Neural cell (in vitro differentiated cells): Measurements from ENCODE around the gene RNF4. TPM values are rescaled to one million over a fixed set of nuclear protein-coding genes. Genes with fewer than 3 reads are reported as not detected.

Source experiments
- H2AFZ ChIP-seq: fragments of 200-600, 300-800 bp; sonication (generic), shearing (Covaris generic); 2 replicates; pipeline ENCODE4 v1.6.0; 2014; ENCODE audit warnings: low read depth, mild to moderate bottlenecking, antibody characterized with exemption, low read length, moderate library complexity
- H3F3A ChIP-seq: fragments of 200-600 bp; shearing (Covaris generic); 2 replicates; pipeline ENCODE4 v1.6.1; 2016; ENCODE audit warnings: mild to moderate bottlenecking, moderate library complexity, mixed read lengths, antibody characterized with exemption, low read length; ENCODE audit not compliant: insufficient read depth, poor library complexity, severe bottlenecking
- H3K27ac ChIP-seq: fragments of 200-600, 300-800 bp; sonication (generic), shearing (Covaris generic); 2 replicates; pipeline ENCODE4 v1.5.1; 2014; ENCODE audit warnings: mild to moderate bottlenecking, low read length, moderate library complexity
- H3K27me3 ChIP-seq: fragments of 300-800, 200-600 bp; sonication (generic), shearing (Covaris generic); 2 replicates; pipeline ENCODE4 v1.6.0; 2014; ENCODE audit warnings: mild to moderate bottlenecking, low read depth, low read length, moderate library complexity; ENCODE audit not compliant: insufficient read depth
- H3K36me3 ChIP-seq: fragments of 300-800, 200-600 bp; sonication (generic), shearing (Covaris generic); 2 replicates; pipeline ENCODE4 v1.5.1; 2014; ENCODE audit warnings: mild to moderate bottlenecking, antibody characterized with exemption, low read length, moderate library complexity; ENCODE audit not compliant: insufficient read depth
- H3K4me2 ChIP-seq: fragments of 300-800, 200-600 bp; sonication (generic), shearing (Covaris generic); 2 replicates; pipeline ENCODE4 v1.6.0; 2014; ENCODE audit warnings: mild to moderate bottlenecking, low read length
- H3K4me3 ChIP-seq: fragments of 300-800, 200-600 bp; sonication (generic), shearing (Covaris generic); 2 replicates; pipeline ENCODE4 v1.5.1; 2014; ENCODE audit warnings: mild to moderate bottlenecking, low read length, moderate library complexity
- H3K79me2 ChIP-seq: fragments of 200-600 bp; shearing (Covaris generic); replicated peaks from 2 replicates; pipeline ENCODE4 v1.6.0; 2014; ENCODE audit warnings: mild to moderate bottlenecking, low read length, moderate library complexity; ENCODE audit not compliant: insufficient read depth
- H3K9ac ChIP-seq: fragments of 300-800, 200-600 bp; sonication (generic), shearing (Covaris generic); 2 replicates; pipeline ENCODE4 v1.6.1; 2016; ENCODE audit warnings: mild to moderate bottlenecking, low read length, mixed read lengths
- H3K9me2 ChIP-seq: fragments of 200-600 bp; shearing (Covaris generic); 2 replicates; pipeline ENCODE4 v1.6.1; 2016; ENCODE audit warnings: mild to moderate bottlenecking, low read length, mixed read lengths; ENCODE audit not compliant: insufficient read depth
- H3K9me3 ChIP-seq: fragments of 200-600, 300-800 bp; sonication (generic), shearing (Covaris generic); 2 replicates; pipeline ENCODE4 v1.6.1; 2016; ENCODE audit warnings: mild to moderate bottlenecking, mixed run types, low read length, moderate library complexity, mixed read lengths
- H4K20me1 ChIP-seq: fragments of 200-600 bp; shearing (Covaris generic); 2 replicates; pipeline ENCODE4 v1.6.1; 2016; ENCODE audit warnings: mild to moderate bottlenecking, mixed run types; ENCODE audit not compliant: insufficient read depth
- EP300 ChIP-seq: fragments of 450-650 bp; conservative IDR thresholded peaks from 2 replicates; pipeline ENCODE4 v1.6.1; 2014; ENCODE audit warnings: antibody characterized with exemption, mild to moderate bottlenecking, moderate library complexity; ENCODE audit not compliant: poor library complexity, severe bottlenecking
- EZH2 ChIP-seq: fragments of 200-600, 300-800 bp; shearing (Covaris generic), sonication (generic); IDR thresholded peaks from 2 replicates; pipeline ENCODE4 v1.6.1; 2014; ENCODE audit warnings: antibody characterized with exemption, low read length, borderline replicate concordance, mild to moderate bottlenecking; ENCODE audit not compliant: insufficient read depth, poor library complexity, severe bottlenecking
- MXI1 ChIP-seq: fragments of 450-650 bp; conservative IDR thresholded peaks from 2 replicates; pipeline ENCODE4 v1.6.1; 2014; ENCODE audit warnings: antibody characterized with exemption, mild to moderate bottlenecking; ENCODE audit not compliant: poor library complexity, severe bottlenecking
- POLR2AphosphoS5 ChIP-seq: IDR thresholded peaks from 2 replicates; pipeline ENCODE4 v1.6.1; 2012
- RAD21 ChIP-seq: fragments of 450-650 bp; conservative IDR thresholded peaks from 2 replicates; pipeline ENCODE4 v1.6.1; 2014; ENCODE audit warnings: antibody characterized with exemption, mild to moderate bottlenecking, moderate library complexity
- REST ChIP-seq: IDR thresholded peaks from 2 replicates; pipeline ENCODE4 v1.6.1; 2012; ENCODE audit warnings: borderline replicate concordance
- SMC3 ChIP-seq: fragments of 450-650 bp; conservative IDR thresholded peaks from 2 replicates; pipeline ENCODE4 v1.6.1; 2014; ENCODE audit warnings: antibody characterized with exemption, mild to moderate bottlenecking, moderate library complexity; ENCODE audit not compliant: poor library complexity
- TAF1 ChIP-seq: IDR thresholded peaks from 2 replicates; pipeline ENCODE4 v1.6.1; 2012; ENCODE audit warnings: low read depth
- polyA plus RNA-seq: library from polyadenylated mRNA; depleted of rRNA; stranded (reverse); fragments of >200 nt; gene quantifications from 2 replicates; pipeline ENCODE4 v1.2.3, GENCODE V29; 2014
- TF ChIP-seq, protein P1 (sequence below): fragments of 450-650 bp; IDR thresholded peaks from 2 replicates; pipeline ENCODE4 v1.5.1; 2014; ENCODE audit warnings: antibody characterized with exemption, mild to moderate bottlenecking, moderate library complexity; ENCODE audit not compliant: poor library complexity, severe bottlenecking

The RNF4 gene
- polyA plus RNA-seq, 1 donor from 2014 or later, result 48.2 TPM

DNA sequence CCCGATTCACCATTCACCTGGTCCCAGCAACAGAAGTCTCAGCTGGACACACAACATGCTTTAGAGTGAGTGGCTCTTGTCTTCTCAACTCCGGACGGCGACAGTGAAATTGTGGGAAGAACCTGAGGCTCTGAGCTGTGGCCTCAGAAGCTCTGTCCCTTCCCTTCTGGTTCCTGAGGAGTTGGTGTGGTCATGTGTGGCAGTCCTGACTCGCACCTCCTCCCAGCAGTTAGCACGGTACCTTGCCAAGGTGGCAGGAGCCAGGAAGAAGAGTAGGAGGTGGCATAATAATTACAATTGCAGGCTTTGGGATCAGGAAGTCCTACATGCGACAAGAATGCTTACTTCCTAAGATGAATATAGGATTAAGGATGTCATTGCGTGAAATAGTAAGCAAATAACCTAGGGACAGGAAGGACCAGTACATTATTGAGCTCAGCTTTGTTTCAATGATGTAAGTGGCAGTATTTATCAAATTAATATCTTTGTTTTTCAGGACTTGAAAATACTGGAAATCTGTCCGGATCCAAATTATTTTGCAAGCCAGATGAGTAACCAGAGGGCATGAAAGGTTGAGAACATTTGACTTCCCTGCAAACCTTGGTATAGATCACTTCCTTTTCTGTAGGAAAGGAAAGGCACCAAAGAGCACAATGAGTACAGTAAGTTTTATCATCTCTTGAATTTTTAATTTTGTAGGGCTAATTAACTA is 21.1 kb downstream of the RNF4 start:
- no peak overlapping the region for H2AFZ ChIP-seq
- H3K9ac ChIP-seq, result no peak overlapping the region
- H3K4me2 ChIP-seq, result no peak overlapping the region
- H3K9me2 ChIP-seq, result no peaks in the 10 kb centered on the region
- no peaks in the 10 kb centered on the region for H4K20me1 ChIP-seq
- peaks cover 32% of the 10 kb centered on the region for H3K79me2 ChIP-seq
- no peaks in the 10 kb centered on the region for H3K27me3 ChIP-seq
- H3F3A ChIP-seq, result no peaks in the 10 kb centered on the region
- H3K27ac ChIP-seq, result no peak overlapping the region
- no peaks in the 10 kb centered on the region for H3K9me3 ChIP-seq
- no peak overlapping the region for H3K4me3 ChIP-seq
- no peaks in the 10 kb centered on the region for H3K36me3 ChIP-seq
- TF ChIP-seq POLR2AphosphoS5, result no peak
- TF ChIP-seq EP300, result no peak

- H2AFZ ChIP-seq, result no peak overlapping the region
- no peak overlapping the region for H3K27ac ChIP-seq
- no peak overlapping the region for H3K9ac ChIP-seq
- no peaks in the 10 kb centered on the region for H3K27me3 ChIP-seq
- no peaks in the 10 kb centered on the region for H3K9me2 ChIP-seq
- TF ChIP-seq REST, result no peak
- TF ChIP-seq EP300, result no peak
- no peak for TF ChIP-seq MXI1
- no peak for TF ChIP-seq TAF1
- no peak for TF ChIP-seq POLR2AphosphoS5
- no peak for TF ChIP-seq SMC3
- TF ChIP-seq RAD21, result no peak
- TF ChIP-seq EZH2, result no peak
- TF ChIP-seq, protein P1, sequence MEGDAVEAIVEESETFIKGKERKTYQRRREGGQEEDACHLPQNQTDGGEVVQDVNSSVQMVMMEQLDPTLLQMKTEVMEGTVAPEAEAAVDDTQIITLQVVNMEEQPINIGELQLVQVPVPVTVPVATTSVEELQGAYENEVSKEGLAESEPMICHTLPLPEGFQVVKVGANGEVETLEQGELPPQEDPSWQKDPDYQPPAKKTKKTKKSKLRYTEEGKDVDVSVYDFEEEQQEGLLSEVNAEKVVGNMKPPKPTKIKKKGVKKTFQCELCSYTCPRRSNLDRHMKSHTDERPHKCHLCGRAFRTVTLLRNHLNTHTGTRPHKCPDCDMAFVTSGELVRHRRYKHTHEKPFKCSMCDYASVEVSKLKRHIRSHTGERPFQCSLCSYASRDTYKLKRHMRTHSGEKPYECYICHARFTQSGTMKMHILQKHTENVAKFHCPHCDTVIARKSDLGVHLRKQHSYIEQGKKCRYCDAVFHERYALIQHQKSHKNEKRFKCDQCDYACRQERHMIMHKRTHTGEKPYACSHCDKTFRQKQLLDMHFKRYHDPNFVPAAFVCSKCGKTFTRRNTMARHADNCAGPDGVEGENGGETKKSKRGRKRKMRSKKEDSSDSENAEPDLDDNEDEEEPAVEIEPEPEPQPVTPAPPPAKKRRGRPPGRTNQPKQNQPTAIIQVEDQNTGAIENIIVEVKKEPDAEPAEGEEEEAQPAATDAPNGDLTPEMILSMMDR, result no peak
- no peaks in the 10 kb centered on the region for H3K36me3 ChIP-seq
- H3F3A ChIP-seq, result no peaks in the 10 kb centered on the region
- no peaks in the 10 kb centered on the region for H3K9me3 ChIP-seq
- H3K79me2 ChIP-seq, result peaks cover 5% of the 10 kb centered on the region
- H3K4me3 ChIP-seq, result no peak overlapping the region
- H3K4me2 ChIP-seq, result no peak overlapping the region
- H4K20me1 ChIP-seq, result no peaks in the 10 kb centered on the region
These were observed 24.1 kb downstream of the RNF4 start for GRCh38 chr4:2492970-2493369.
